Parathyroid adenoma (tissue), 2 donors: ENCODE results near the gene CACNA1S.

Source experiments
- H2AFZ ChIP-seq: fragments of 300-600 bp; sonication (generic); one replicate; pipeline ENCODE4 v1.7.0; 2017; ENCODE audit warnings: antibody characterized with exemption, mild to moderate bottlenecking
- H3K27ac ChIP-seq: fragments of 300-600 bp; sonication (generic); one replicate; pipeline ENCODE4 v1.7.0; 2017
- H3K27me3 ChIP-seq: fragments of 300-600 bp; sonication (generic); one replicate; pipeline ENCODE4 v1.7.0; 2017; ENCODE audit warnings: low read length; ENCODE audit not compliant: control insufficient read depth, insufficient read depth
- H3K36me3 ChIP-seq: fragments of 300-600 bp; sonication (generic); one replicate; pipeline ENCODE4 v1.7.0; 2017; ENCODE audit warnings: low read length; ENCODE audit not compliant: control insufficient read depth, insufficient read depth
- H3K4me1 ChIP-seq: fragments of 300-600 bp; sonication (generic); one replicate; pipeline ENCODE4 v1.7.0; 2017; ENCODE audit warnings: control low read depth
- H3K4me2 ChIP-seq: fragments of 300-600 bp; sonication (generic); one replicate; pipeline ENCODE4 v1.7.0; 2017; ENCODE audit warnings: low read length
- H3K4me3 ChIP-seq: fragments of 300-600 bp; sonication (generic); one replicate; pipeline ENCODE4 v1.7.0; 2017; ENCODE audit warnings: low read depth, low read length
- H3K79me2 ChIP-seq: fragments of 300-600 bp; sonication (generic); one replicate; pipeline ENCODE4 v1.7.0; 2017; ENCODE audit warnings: control low read depth
- H3K9ac ChIP-seq: fragments of 300-600 bp; sonication (generic); one replicate; pipeline ENCODE4 v1.7.0; 2017; ENCODE audit warnings: mild to moderate bottlenecking
- H3K9me3 ChIP-seq: fragments of 300-600 bp; sonication (generic); one replicate; pipeline ENCODE4 v1.7.0; 2017; ENCODE audit warnings: low read length; ENCODE audit not compliant: control insufficient read depth
- TF ChIP-seq, protein P1 (sequence below): fragments of 300-600 bp; sonication (generic); IDR thresholded peaks from one replicate; pipeline ENCODE4 v1.7.0; 2017; ENCODE audit warnings: antibody characterized with exemption, mild to moderate bottlenecking
- donor health status: primary hyperparathyroidism.

The CACNA1S gene

DNA sequence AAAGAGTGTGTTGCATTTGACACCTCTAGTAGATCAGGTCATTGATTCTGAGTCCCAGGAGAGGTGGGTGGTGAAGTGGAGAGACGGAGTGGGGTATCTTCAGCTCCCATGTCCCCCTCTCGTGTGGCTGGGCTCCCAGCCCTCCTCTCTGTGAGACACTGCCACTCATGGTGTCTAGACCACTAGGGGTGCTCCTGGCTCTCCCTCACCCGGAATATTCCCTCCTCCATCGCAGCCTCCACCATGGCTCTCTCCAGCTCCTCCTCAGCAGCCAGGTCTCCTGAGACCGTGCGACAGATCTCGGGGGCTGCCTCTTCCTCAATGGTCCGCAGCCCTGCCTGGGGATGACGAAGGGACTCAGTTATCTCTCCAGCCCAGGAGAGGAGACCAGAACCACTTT lies 68.1 kb downstream of the CACNA1S start:
- H3K27me3 ChIP-seq: no peaks in the 10 kb centered on the region
- H3K9me3 ChIP-seq: no peaks in the 10 kb centered on the region
- no peaks in the 10 kb centered on the region for H3K79me2 ChIP-seq
- H3K4me3 ChIP-seq: no peak overlapping the region
- no peak overlapping the region for H3K4me2 ChIP-seq
- no peak overlapping the region for H3K27ac ChIP-seq
- H3K9ac ChIP-seq: no peak overlapping the region
- TF ChIP-seq, protein P1, sequence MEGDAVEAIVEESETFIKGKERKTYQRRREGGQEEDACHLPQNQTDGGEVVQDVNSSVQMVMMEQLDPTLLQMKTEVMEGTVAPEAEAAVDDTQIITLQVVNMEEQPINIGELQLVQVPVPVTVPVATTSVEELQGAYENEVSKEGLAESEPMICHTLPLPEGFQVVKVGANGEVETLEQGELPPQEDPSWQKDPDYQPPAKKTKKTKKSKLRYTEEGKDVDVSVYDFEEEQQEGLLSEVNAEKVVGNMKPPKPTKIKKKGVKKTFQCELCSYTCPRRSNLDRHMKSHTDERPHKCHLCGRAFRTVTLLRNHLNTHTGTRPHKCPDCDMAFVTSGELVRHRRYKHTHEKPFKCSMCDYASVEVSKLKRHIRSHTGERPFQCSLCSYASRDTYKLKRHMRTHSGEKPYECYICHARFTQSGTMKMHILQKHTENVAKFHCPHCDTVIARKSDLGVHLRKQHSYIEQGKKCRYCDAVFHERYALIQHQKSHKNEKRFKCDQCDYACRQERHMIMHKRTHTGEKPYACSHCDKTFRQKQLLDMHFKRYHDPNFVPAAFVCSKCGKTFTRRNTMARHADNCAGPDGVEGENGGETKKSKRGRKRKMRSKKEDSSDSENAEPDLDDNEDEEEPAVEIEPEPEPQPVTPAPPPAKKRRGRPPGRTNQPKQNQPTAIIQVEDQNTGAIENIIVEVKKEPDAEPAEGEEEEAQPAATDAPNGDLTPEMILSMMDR: no peak
- no peaks in the 10 kb centered on the region for H3K36me3 ChIP-seq
- no peak overlapping the region for H2AFZ ChIP-seq
- peaks cover 3% of the 10 kb centered on the region for H3K4me1 ChIP-seq

GRCh38 chr1:201042779-201043461 lies 69.3 kb downstream of the CACNA1S start:
- H3K4me2 ChIP-seq: no peak overlapping the region
- H3K4me1 ChIP-seq: peaks cover 3% of the 10 kb centered on the region
- H3K27me3 ChIP-seq: no peaks in the 10 kb centered on the region
- no peaks in the 10 kb centered on the region for H3K9me3 ChIP-seq
- no peaks in the 10 kb centered on the region for H3K36me3 ChIP-seq
- TF ChIP-seq, protein P1: peak; percentile 85
- peak overlapping the region; percentile 28 for H2AFZ ChIP-seq
- no peaks in the 10 kb centered on the region for H3K79me2 ChIP-seq
- H3K9ac ChIP-seq: no peak overlapping the region
- no peak overlapping the region for H3K27ac ChIP-seq
- no peak overlapping the region for H3K4me3 ChIP-seq

- no peaks in the 10 kb centered on the region for H3K27me3 ChIP-seq
- no peak overlapping the region for H3K27ac ChIP-seq
- H3K4me1 ChIP-seq: peaks cover 3% of the 10 kb centered on the region
Measured at GRCh38 chr1:201041011-201041410, 71.2 kb downstream of the CACNA1S start.

DNA sequence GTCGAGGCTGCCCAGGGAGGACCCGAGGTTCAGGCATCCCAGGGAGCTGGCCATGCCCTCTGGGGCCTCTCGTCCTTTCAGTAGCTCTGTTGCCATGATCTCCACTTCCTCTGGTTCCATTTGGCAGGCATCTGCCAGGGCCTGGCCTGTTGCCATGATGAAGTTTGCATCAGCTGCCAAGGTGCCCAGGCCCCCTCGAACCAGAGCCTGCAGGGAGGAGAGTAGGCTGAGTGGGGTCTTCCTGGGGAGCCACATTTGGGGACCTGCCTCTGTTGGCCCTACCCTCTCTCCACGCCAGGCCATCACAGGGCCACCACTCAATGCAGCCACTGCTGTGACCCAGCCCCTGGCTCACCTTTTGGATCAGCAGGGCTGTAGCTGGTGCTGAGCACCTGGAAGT lies 72.3 kb downstream of the CACNA1S start:
- H3K79me2 ChIP-seq: no peaks in the 10 kb centered on the region
- TF ChIP-seq, protein P1: no peak

More at GRCh38 chr1:201041011-201041410, 71.2 kb downstream of the CACNA1S start:
- Histone ChIP-seq H3K9ac (no peak overlapping the region), H3K36me3 (no peaks in the 10 kb centered on the region), H3K79me2 (no peaks in the 10 kb centered on the region), H3K9me3 (no peaks in the 10 kb centered on the region), H3K4me2 (no peak overlapping the region), H3K4me3 (no peak overlapping the region), H2AFZ (no peak overlapping the region)
- TF ChIP-seq, protein P1: no peak

DNA sequence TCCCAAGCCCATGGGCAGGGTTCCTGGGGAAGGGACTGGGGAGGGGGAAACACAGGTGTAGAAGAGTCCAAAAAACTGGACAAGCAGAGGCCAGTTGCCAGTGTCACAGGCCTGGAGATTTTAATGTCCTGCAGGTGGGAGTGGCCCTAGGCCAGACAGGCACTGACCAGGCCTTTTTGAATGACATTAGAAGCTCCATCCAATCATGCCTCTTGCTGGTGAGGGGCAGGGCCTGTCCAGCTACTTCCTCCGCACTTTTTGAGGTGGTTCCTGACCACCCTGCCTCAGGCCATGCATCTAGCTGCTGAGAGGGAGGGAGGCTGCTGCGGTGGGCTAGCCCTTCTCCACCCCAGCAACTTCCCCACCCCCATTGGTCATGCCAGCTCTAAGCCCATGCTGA lies 72.8 kb downstream of the CACNA1S start:
- no peaks in the 10 kb centered on the region for H3K36me3 ChIP-seq
- no peaks in the 10 kb centered on the region for H3K79me2 ChIP-seq
- no peaks in the 10 kb centered on the region for H3K9me3 ChIP-seq
- peaks cover 3% of the 10 kb centered on the region for H3K4me1 ChIP-seq
- no peaks in the 10 kb centered on the region for H3K27me3 ChIP-seq
- no peak overlapping the region for H3K4me3 ChIP-seq
- H2AFZ ChIP-seq: no peak overlapping the region
- H3K9ac ChIP-seq: no peak overlapping the region
- no peak overlapping the region for H3K4me2 ChIP-seq
- TF ChIP-seq, protein P1: no peak
- no peak overlapping the region for H3K27ac ChIP-seq

More for the DNA sequence above, 72.3 kb downstream of the CACNA1S start:
- H3K4me1 ChIP-seq: peaks cover 3% of the 10 kb centered on the region
- H3K9me3 ChIP-seq: no peaks in the 10 kb centered on the region
- no peaks in the 10 kb centered on the region for H3K27me3 ChIP-seq
- H3K4me3 ChIP-seq: no peak overlapping the region
- no peak overlapping the region for H2AFZ ChIP-seq
- no peaks in the 10 kb centered on the region for H3K36me3 ChIP-seq
- no peak overlapping the region for H3K4me2 ChIP-seq
- no peak overlapping the region for H3K9ac ChIP-seq
- H3K27ac ChIP-seq: no peak overlapping the region
